Measurements from ENCODE around the gene MBTD1.
"Not testable (repeated sequence)": the region's sequence is repeated elsewhere in the genome, so short reads cannot be mapped to it uniquely, and the experiment has no call there.

Gene MBTD1

DNA sequence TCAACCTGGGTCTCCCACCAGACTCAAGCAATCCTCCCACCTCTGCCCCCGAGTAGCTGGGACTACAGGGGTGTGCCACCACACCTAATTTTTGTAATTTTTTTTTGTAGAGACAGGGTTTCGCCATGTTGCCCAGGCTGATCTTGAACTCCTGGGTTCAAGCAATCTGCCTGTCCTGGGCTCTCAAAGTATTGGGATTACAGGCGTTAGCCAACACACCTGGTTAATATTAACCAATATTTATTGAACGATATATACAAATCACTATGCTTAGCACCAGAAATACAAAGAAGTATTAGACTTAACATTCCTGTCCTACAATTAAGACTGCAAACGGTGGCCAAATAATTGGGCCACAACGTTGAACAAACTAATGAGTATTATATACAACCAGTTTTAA, 4.2 kb downstream of the MBTD1 start:
- DNase-seq (ENCODE audit: low spot score), result no peak

DNA sequence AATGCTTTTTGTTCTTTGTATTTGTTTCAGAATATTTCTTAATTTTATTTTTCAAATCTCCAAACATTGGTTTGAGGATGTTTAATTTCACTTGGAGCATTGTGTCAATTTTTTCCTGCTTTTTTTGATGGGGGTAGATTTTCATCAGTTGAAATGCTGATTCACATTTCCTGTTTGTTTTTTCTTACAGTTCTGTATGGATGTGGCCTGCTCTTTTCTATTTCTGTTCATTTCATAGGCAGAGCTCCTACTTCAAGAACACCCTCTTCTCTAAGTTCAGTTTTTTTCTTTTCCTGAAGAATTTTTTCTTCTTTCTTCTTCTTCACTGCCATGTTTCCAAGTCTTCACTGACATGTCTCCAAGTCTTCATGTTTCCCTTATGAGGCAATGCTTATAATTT, 8.8 kb downstream of the MBTD1 start:
- no peak for DNase-seq (ENCODE audit: low spot score)

DNA sequence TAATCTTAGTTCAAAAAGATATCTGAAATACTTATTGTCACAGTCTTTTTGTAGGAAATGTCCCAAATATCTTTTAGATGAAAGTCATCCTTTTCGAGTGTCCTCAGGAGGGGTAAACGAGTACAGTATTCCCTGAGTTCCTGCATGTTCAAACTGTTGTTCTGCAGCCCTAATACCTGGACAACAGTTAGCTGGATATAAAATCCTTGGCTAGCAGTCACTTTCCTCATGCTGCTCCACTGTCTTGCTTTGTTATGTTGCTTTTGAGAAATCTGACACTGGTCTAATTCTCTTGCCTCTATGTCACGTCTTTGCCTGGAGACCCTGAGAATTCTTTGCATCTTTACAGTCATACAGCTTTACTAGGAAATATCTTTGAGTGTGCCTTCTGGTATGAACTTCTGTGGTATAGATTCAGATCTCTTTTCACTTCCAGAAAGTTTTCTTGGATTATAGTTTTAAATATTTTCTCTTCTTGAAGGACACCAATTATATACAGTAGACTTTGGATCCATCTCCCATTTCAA, 9.5 kb downstream of the MBTD1 start:
- DNase-seq (ENCODE audit: low spot score), result no peak

DNA sequence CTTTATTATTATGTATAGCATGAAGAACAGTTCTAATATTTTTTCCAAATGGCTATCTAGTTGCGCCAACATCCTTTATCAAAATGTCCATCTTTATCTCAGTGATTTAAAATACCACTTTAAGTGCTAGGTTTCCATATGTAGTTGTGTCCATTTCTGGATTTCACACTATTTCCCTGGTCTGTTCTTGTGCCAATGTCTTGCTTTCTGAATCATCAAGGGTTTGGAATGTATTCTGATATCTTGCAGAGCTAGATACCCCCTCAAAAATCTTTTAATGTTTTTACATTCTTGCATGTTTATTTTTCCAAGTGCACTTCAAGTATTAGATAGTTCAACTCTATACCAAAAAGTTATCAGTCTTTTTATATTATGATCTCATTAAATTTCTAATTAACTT, 14.3 kb downstream of the MBTD1 start:
- DNase-seq (ENCODE audit: low spot score), result no peak

DNA sequence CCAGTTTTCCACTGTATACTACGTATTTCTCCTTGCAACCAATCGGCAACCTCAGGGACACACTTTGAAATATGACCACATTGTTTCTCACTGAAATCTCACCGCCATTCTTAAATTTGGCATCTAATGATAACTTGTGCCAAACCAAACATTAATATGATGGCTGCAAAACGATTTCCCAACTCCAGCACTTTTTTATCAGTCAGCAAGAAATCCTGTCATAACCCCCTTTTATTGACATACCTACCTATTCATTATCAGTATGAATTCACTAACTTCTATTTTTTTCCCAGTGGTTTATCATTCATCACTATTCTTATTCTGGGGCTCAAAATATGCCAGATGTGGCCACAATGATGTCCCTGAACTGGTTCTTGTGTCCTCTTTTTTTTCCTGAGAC, 15.8 kb downstream of the MBTD1 start:
- no peak for DNase-seq (ENCODE audit: low spot score)

DNA sequence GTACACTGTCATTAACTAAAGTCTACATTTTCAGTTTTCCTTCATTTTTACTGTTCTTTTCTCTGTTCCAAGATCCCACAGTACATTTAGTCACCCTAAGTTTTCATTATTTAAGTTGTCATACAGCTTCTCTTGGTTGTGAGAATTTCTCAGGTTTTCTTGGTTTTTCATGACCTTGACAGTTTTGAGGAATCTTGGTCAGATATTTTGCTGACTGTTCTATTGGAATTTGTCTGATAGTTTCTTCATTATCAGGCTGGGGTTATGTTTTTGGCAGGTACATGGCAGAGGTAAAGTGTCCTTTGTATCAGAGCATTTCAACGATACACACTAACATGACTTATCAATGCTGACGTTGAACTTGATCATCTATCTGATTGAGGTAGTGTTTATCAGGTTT, 19.6 kb downstream of the MBTD1 start:
- DNase-seq (ENCODE audit: low spot score), result no peak

DNA sequence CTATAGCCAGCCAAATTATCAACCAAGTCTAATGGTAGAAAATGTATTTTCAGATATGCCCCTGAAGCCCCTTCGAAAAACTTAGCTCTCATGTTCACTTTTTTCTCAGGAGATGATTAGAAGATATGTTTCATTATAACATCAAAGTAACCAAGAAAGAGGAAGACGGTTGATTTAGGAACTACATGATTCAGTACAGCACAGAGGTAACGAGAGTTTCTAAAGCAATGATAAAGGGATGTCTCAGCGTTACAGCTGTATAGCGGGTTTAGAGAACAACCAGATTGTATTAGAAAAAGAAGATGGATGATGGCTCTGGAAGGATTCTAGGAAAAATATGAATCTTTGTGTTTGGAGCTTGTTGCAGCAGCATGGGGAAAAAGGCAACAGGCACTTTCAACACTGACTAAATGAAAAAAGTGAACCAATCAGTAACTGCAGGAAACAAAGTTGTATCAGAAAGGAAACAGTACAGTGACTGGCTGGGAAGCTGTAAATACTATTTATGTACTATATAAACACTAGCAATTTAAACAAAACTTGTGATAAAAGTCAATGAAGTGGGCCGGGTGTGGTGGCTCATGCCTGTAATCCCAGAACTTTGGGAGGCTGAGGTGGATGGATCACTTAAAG, 21.5 kb downstream of the MBTD1 start:
- no peak for DNase-seq (ENCODE audit: low spot score)

DNA sequence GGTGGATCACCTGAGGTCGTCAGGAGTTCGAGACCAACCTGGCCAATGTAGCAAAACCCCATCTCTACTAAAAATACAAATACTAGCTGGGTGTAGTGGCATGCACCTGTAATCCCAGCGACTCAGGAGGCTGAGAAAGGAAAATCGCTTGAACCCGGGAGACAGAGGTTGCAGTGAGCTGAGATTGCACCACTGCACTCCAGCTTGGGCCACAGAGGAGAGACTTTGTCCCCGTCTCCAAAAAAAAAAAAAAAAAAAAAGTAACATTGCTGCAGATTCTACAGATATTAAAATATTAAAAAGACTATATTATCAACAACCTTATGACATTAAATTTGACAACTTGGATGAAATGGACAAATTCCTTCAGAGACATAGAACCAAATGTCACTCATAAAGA, 25.7 kb downstream of the MBTD1 start:
- DNase-seq (ENCODE audit: low spot score), result no peak

DNA sequence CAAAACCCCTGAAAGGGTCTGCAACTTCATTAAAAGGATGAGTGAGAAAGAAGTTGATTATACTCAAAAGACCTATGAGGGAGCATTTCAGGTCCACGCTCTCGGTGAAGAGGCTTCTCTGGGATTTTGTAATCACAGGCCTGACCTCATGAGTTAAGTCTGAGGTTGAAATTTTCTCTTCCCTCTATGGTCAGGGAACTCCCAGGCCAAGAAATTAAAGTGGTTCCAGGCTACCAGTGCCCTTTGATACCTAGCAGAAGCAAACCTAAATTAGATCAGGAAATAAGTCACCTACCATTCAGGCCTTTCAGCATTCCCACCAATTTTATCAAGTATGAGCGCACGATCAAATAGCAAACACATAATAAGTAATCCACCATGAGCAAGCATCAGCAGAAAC, 27.9 kb downstream of the MBTD1 start:
- DNase-seq (ENCODE audit: low spot score), result no peak

DNA sequence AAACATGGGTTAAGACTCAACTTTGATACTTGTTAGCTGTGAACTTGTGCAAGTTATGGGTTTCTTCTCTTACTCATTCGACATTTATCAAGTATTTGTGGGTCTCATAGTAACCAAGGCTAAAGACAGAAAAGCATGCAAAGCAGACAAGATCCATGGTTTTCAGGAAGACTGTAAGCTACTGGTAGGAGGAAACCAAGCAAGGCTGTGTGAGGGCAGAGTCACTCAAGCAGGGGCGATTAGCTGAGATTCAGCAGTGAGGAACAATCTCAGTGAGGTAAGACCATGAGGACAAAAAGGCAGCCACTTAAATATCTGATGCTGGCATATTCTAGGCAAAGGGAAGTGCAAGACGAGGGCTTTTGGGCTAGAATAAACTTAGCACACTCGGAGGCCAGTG, 29.5 kb downstream of the MBTD1 start:
- no peak for DNase-seq (ENCODE audit: low spot score)

DNA sequence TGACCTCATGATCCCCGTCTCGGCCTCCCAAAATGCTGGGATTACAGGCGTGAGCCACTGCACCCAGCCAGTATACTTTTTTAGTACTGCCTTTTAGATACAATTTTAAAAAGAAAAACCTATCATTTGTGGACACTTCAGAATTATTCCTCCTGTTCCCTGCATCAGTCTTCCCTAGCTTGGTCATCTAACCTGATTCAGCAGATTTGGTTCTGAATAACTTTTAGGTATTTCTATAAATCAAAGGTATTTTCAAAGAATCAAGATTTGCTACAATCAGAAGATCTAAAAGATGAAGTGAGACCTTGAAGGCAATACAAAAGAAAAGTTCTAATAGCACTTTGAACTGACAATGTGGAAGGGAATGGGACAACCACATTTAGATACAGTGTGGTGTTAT, 30.0 kb downstream of the MBTD1 start:
- no peak for DNase-seq (ENCODE audit: low spot score)

DNA sequence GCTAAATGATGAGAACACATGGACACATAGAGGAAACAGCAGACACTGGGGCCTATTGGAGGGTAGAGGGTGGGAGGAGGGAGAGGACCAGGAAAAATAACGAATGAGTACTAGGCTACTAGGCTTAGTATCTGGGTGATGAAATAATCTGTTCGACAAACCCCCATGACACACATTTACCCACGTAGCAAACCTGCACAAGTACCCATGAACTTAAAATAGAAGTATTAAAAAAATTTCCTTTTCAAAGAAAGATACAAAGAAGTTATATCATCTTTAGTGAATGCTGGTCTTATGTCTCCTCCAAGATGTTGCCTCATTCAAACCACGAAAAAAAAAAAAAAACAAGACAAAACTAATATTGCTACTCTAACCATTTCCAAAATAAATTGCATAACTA, 31.7 kb downstream of the MBTD1 start:
- no peak for DNase-seq (ENCODE audit: low spot score)

DNA sequence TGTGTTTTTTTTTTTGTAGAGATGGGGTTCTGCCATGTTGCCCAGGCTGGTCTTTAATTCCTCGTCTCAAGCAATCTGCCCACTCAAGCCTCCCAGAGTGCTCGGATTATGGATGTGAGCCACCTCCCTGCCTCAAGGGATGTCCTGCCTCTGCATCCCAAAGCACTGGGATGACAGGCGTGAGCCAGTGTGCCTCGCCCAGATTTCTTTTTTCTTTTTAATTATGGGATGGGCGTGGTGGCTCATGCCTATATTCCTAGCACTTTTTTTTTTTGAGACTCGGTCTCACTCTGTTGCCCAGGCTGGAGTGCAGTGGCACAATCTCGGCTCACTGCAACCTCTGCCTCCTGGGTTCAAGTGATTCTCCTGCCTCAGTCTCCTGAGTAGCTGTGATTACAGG, 34.3 kb downstream of the MBTD1 start:
- DNase-seq (ENCODE audit: low spot score), result not testable (repeated sequence)

DNA sequence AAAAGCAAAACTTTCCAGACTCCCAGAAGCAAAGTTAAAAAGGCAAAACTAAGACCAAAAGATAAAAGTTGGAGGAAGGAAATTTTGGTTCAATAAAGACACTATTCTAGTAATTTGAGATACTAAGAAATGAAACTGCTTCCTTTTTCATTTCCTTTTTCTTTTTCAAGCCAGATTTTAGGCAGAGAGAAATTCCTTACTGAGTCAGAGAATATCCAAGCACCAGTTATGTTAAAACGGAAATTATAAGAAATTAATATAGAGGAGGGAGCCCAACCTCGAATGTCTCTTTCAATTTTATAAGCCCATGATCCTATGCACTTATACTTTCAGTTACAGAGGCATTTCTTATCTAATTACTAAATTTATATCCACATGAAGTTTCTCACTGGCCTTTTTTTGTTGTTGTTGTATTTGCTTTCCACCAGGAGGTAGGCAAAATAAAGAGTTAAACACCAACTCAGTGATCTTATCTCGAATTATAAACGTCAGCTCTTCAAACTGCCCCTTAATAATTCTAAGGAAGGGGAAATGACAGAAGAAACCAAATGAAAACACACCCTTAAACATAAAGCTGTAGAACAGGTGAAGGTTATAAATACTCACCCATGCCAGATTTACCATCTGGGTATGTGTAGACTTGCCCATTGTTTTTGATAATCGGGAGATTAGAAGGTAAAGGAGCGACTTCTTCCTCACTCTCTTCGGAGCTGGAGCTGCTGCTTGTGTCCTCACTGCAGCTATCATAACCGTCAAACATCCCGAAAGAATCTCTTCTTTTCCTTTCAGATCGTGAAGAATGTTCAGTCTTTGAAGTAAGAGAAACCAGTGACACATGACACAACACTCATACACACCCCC, 35.2 kb downstream of the MBTD1 start:
- DNase-seq (ENCODE audit: low spot score), result no peak

DNA sequence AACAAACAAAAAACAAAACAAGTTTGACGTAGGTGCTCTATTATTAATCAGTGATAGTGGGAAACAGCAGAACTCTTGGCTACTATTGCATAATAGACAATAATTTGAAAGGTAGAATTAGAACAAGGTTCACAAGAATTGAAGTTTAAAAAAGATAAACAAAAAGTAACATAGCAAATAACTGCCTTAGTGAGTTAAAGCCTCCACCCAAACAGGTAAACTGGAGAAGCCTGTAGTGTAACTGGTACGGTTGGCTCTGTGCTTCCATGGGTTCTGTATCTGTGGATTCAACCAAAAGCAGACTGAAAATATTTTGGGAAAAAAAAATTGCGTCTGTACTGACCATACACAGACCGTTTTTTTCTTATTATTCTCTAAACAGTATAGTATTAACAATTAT, 38.5 kb downstream of the MBTD1 start:
- DNase-seq (ENCODE audit: low spot score), result no peak

DNA sequence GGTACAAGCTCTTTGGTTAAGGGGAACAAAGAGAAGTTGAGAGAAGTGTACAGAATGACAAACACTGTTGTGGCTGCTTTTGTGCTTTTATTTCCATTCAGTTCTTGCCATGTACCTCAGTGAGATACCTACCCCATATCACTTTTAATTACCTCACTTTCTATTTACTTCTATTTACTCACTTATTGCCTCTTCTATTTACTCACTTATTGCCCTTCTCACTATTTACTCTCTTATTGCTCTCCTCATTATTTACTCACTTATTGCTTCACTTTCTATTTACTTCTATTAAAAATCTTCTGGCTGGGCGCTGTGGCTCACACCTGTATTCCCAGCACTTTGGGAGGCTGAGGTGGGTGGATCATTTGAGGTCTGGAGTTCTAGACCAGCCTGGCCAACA, 41.9 kb downstream of the MBTD1 start:
- no peak for DNase-seq (ENCODE audit: low spot score)

DNA sequence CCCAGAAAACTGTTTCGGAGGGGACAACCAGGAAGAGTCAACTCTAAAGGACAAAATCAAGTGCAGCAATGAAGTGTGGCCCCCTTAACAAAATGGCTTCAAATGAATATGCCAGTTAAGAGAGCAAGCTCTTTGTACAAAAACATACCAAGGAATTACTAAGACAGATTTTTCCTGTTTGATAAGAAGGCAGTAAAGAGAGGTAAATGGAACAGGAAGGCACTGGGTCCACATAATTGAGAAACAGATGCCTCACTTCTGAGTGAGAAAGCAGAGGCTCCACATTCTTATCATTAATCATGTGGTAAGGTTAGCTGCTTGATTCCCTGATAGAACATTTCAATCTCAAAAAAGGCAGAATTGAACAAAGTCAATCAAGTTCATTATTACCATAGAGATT, 44.9 kb downstream of the MBTD1 start:
- DNase-seq (ENCODE audit: low spot score), result no peak

DNA sequence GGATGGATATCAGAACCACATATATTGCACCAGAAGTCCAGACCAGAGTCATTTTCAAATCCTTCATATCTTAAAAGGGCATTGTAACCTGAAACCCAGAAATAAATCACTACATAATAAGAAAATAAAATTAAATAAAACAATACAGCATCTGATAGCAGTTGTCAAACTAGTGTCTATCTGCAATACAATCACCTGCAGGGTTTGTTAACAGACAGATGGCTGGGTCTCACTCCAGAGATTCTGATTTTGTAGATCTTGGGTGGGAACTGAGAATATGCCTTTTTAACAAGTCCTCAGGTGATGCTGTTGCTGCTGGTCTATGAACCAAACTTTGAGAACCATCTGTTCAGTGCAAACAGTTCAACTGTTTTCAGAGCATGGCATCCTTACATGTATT, 56.0 kb downstream of the MBTD1 start:
- DNase-seq (ENCODE audit: low spot score), result no peak

DNA sequence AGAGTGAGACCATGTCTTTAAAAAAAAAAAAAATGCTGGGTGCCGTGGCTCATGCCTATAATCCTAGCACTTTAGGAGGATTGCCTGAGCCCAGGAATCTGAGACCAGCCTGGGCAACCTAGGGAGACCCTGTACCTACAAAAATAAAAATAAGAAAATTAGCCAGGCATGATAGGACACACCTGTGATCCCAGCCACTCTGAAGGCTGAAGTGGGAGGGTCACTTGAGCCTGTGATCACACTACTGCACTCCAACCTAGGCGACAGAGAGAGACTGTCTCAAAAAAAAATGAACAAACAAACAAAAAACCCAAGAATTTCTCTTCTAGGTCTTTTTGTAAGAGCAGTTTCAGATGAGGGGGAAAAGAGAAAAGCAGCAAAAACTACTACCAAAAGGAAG, 59.0 kb downstream of the MBTD1 start:
- DNase-seq (ENCODE audit: low spot score), result no peak

DNA sequence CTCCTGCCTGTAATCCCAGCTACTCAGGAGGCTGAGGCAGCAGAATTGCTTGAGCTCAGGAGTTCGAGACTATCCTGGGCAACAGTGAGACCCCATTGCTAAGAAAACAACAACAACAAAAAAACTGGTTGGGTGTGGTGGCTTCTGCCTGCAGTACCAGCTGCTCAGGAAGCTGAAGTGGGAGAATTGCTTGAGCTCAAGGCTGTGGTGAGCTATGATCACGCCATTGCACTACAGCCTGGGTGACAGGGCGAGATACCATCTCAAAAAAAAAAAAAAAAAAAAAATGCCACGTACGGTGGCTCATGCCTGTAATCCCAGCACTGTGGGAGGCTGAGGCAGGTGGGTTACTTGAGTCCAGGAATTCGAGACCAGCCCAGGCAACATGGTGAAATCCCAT, 59.6 kb downstream of the MBTD1 start:
- peak; percentile 7 for DNase-seq (ENCODE audit: low spot score)

DNA sequence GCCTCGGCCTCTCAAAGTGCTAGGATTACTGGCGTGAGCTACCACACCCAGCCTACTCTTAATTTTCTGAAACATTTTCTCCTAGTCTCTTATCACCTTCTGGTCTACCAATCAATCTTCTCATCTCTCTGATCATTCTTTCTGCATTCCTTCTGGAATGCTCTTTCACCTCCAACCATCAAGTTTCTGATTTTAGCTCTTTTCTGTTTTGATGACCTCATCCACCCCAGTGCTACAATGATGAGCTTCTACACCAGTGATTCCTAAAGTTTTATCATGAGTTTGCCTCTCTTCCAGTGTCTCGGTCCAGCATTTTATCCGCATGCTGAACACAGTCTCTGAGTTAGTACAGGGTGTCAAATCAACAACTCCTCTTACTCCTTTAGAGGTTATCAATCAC, 62.1 kb downstream of the MBTD1 start:
- no peak for DNase-seq (ENCODE audit: low spot score)

DNA sequence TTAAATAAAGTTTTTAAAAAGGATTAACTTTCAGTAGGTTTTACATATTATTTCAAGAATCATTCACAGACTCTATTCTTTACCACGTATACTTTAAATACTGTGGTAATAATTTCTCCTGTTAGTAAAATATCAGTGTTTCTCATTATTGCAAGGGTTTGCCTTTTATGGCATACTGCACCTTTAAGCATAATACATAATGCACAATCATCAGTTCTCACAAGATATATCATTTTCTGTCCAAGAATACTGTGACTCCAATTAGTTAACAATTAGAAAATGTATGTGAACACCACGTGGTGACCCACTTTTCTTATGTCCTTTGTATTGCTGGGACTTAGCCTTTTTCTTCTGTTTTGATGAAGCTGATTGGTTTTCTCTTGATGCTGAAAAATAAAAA, 68.0 kb downstream of the MBTD1 start:
- no peak for DNase-seq (ENCODE audit: low spot score)

DNA sequence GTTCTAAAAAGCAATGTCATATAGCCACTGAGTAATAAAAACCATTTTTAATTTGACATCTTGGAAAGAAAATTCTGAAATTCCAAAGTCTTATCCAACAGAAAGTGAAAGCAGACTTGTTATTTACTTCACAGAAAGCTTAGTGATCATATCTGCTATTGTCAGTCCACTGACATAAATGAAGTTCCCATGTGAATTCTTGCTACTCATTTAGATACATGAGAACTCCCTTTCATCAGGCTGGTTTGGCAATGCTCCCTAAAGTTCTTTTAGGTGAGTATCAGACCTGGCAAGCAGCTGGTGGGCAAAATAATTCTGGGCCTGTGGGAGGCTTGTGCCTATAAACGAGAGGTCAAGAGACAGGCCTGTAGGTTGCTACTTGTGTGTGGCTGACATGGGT, 70.2 kb downstream of the MBTD1 start:
- DNase-seq (ENCODE audit: low spot score), result no peak

DNA sequence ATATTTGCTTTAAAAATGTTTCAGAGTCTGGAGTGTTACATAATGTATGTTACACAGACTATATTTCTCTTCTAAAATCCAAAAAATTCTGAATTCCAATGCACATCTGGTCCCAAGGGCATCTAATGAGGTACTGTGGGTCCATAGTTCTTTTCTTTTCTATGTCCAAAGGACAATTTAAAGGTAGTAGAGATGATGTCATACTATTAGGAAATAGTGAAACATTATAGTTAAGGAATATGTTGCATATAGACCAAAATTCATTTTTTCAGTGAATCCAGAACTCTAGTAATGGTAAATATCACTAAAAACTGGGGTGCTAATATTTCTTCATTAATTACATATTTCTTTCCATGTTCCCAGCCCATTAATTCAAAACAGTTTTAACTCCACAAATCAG, 70.7 kb downstream of the MBTD1 start:
- no peak for DNase-seq (ENCODE audit: low spot score)
